Activated naive CD8-positive, alpha-beta T cell (primary cell): ENCODE measurements around the gene TAOK3.
A peak's percentile ranks its signal among the peaks of the same experiment; 100 is the strongest.

Experiments
- H3K27ac Mint-ChIP-seq: one replicate; pipeline ENCODE4 v1.8.0; 2021; ENCODE audit warnings: mixed read lengths
- H3K27me3 Mint-ChIP-seq: one replicate; pipeline ENCODE4 v1.8.0; 2021; ENCODE audit warnings: mixed read lengths
- H3K36me3 Mint-ChIP-seq: one replicate; pipeline ENCODE4 v1.8.0; 2021; ENCODE audit warnings: mixed read lengths
- H3K4me1 Mint-ChIP-seq: one replicate; pipeline ENCODE4 v1.8.0; 2021; ENCODE audit warnings: low read depth, mixed read lengths
- H3K4me3 Mint-ChIP-seq: one replicate; pipeline ENCODE4 v1.8.0; 2021; ENCODE audit warnings: mild to moderate bottlenecking, mixed read lengths
- H3K9me3 Mint-ChIP-seq: one replicate; pipeline ENCODE4 v1.8.0; 2021; ENCODE audit warnings: low read depth, mixed read lengths

TAOK3 gene

DNA sequence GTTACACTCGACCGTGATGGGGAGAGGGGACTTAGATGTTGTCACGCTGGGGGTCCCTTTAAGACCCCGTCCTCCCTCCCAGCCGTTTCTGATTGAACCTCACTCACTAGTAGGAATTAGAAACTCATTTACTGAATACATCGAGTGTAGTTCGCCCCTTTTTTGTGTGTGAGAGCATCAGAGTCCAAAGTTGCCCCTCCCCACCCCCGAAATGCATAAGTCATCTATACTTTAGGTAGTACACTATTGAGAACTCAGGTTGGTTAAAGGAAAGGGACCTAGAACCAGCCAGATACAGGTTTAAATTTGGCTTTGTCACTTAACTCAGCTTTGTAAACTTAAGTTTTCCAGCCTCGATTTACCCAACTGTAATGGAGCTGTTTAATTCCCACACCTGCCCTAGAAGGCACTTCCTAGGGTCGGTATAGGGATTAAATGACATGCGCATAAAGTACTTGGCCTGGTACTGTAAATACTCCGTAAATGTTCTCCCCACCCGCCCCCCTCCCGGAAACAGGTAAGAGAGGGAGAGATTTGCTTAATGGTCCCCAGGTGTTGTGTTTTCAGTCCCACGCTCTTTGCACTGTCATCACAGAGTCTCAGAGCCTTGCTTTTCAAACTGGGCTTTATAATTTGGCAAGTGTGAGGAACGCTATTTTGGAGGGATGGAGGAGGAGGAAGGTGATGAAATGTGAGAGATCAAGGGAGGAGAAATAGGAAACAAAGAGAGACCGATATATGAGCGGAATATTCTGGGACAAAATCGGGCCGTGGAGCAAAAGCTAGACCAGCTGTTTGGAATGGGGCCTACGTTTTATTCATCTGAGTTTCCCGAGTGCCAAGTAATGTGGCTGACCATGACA is 4.5 kb upstream of the TAOK3 start:
- Mint-ChIP-seq H3K4me3 (peak overlapping the region; percentile 95), H3K4me1 (peaks cover 38% of the 10 kb centered on the region), H3K36me3 (peaks cover 2% of the 10 kb centered on the region), H3K9me3 (no peaks in the 10 kb centered on the region), H3K27ac (peak overlapping the region; percentile 96), H3K27me3 (no peaks in the 10 kb centered on the region)

GRCh38 chr12:118376089-118377020 is 3.6 kb upstream of the TAOK3 start, which contains the start of gene SUDS3:
Gene SUDS3, plus strand, starts transcription at chr12:118376555. Its CDS starts 137 bp downstream, at chr12:118376692.
- H3K27me3 Mint-ChIP-seq = no peaks in the 10 kb centered on the region

GRCh38 chr12:118375348-118375747 is 2.6 kb upstream of the TAOK3 start:
- no peaks in the 10 kb centered on the region for H3K9me3 Mint-ChIP-seq
- H3K4me1 Mint-ChIP-seq = peaks cover 49% of the 10 kb centered on the region
- H3K36me3 Mint-ChIP-seq = no peaks in the 10 kb centered on the region
- H3K27ac Mint-ChIP-seq = no peak overlapping the region
- H3K4me3 Mint-ChIP-seq = peak overlapping the region; percentile 94
- no peaks in the 10 kb centered on the region for H3K27me3 Mint-ChIP-seq

More at GRCh38 chr12:118376089-118377020, 3.6 kb upstream of the TAOK3 start, which contains the start of gene SUDS3:
- Mint-ChIP-seq H3K4me1 (peaks cover 39% of the 10 kb centered on the region), H3K36me3 (no peaks in the 10 kb centered on the region), H3K27ac (peak within 1 kb of the TSS; percentile 98), H3K9me3 (no peaks in the 10 kb centered on the region), H3K4me3 (peak within 1 kb of the TSS; percentile 95)

DNA sequence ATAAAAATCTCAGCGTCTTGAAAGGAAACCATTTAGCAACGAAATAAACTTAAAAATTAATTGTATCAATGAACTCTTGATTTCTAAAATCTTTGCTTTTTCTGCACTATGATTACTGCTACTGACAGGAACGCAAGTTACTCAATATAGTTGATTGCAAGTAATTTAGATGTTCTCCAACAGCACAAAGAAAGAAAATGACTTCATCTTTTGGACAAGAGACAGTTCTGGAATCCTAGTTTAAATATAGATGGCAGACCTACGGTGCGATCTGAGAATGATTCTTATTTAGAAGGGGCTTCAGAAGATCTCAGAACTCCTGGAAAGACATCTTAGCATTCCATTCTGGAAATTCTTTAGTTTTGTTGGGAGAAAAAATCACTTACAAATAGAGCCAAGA is 2.2 kb upstream of the TAOK3 start:
- Mint-ChIP-seq H3K27ac (no peak overlapping the region), H3K9me3 (no peaks in the 10 kb centered on the region), H3K36me3 (no peaks in the 10 kb centered on the region), H3K4me1 (peaks cover 50% of the 10 kb centered on the region), H3K27me3 (no peaks in the 10 kb centered on the region), H3K4me3 (peak overlapping the region; percentile 58)

- Mint-ChIP-seq H3K9me3 (no peaks in the 10 kb centered on the region), H3K27ac (no peak overlapping the region), H3K4me3 (peak overlapping the region; percentile 93), H3K4me1 (peaks cover 51% of the 10 kb centered on the region), H3K27me3 (no peaks in the 10 kb centered on the region), H3K36me3 (no peaks in the 10 kb centered on the region)
Observed at GRCh38 chr12:118374126-118374725, 1.5 kb upstream of the TAOK3 start.

- H3K4me3 Mint-ChIP-seq = peak overlapping the region; percentile 93
- no peaks in the 10 kb centered on the region for H3K27me3 Mint-ChIP-seq
- no peaks in the 10 kb centered on the region for H3K36me3 Mint-ChIP-seq
- H3K9me3 Mint-ChIP-seq = no peaks in the 10 kb centered on the region
- H3K27ac Mint-ChIP-seq = peak overlapping the region; percentile 91
- H3K4me1 Mint-ChIP-seq = peaks cover 52% of the 10 kb centered on the region
Observed at GRCh38 chr12:118373616-118374015, 909 bp upstream of the TAOK3 start.

GRCh38 chr12:118371321-118372282 is 1.1 kb downstream of the TAOK3 start:
- Mint-ChIP-seq H3K27ac (no peak overlapping the region), H3K4me1 (peaks cover 42% of the 10 kb centered on the region), H3K36me3 (no peaks in the 10 kb centered on the region), H3K27me3 (no peaks in the 10 kb centered on the region), H3K9me3 (no peaks in the 10 kb centered on the region), H3K4me3 (peak overlapping the region; percentile 93)

- no peaks in the 10 kb centered on the region for H3K36me3 Mint-ChIP-seq
- no peak overlapping the region for H3K27ac Mint-ChIP-seq
- no peaks in the 10 kb centered on the region for H3K9me3 Mint-ChIP-seq
- H3K4me3 Mint-ChIP-seq = peak overlapping the region; percentile 93
- H3K4me1 Mint-ChIP-seq = peaks cover 37% of the 10 kb centered on the region
- no peaks in the 10 kb centered on the region for H3K27me3 Mint-ChIP-seq
Observed at GRCh38 chr12:118370601-118371000, 2.1 kb downstream of the TAOK3 start.

DNA sequence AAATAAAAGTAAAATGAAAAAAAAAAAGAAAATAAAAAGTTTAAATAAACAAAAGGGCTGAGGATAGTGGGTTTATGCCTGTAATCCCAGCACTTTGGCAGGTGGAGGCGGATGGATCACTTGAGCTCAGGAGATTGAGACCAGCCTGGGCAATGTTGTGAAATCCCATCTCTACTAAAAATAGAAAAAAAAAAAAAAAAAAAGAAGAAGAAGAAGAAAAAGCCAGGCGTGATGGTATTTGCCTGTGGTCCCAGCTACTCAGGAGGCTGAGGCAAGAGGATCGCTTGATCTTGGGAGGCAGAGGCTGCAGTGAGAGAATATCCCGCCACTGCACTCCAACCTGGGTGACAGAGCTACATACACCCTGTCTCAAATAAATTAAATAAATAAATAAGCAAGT is 3.9 kb downstream of the TAOK3 start:
- Mint-ChIP-seq H3K4me3 (no peak overlapping the region), H3K4me1 (peaks cover 23% of the 10 kb centered on the region), H3K27me3 (no peaks in the 10 kb centered on the region), H3K9me3 (no peaks in the 10 kb centered on the region), H3K27ac (no peak overlapping the region), H3K36me3 (no peaks in the 10 kb centered on the region)

GRCh38 chr12:118361889-118362288 is 10.8 kb downstream of the TAOK3 start:
- no peaks in the 10 kb centered on the region for H3K9me3 Mint-ChIP-seq
- no peaks in the 10 kb centered on the region for H3K27me3 Mint-ChIP-seq
- H3K4me1 Mint-ChIP-seq = peaks cover 27% of the 10 kb centered on the region
- peaks cover 3% of the 10 kb centered on the region for H3K36me3 Mint-ChIP-seq
- H3K4me3 Mint-ChIP-seq = no peak overlapping the region
- no peak overlapping the region for H3K27ac Mint-ChIP-seq

DNA sequence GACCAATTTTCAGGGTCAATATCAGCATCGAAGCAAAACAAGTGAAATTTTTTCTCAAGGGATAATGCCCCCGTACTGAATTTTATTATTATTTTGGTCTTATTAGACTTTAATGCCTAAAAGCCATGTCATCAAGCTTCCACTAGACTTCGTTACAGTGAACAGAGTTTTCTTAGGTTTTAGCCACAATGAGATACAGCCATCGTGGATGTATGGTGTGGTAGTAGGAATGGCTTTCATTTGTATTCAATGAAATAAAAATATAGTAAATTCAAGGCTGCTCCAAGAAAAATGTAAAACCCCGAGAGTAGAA is 11.7 kb downstream of the TAOK3 start:
- Mint-ChIP-seq H3K27ac (no peak overlapping the region), H3K27me3 (no peaks in the 10 kb centered on the region), H3K36me3 (peaks cover 3% of the 10 kb centered on the region), H3K4me1 (peaks cover 33% of the 10 kb centered on the region), H3K4me3 (no peak overlapping the region), H3K9me3 (no peaks in the 10 kb centered on the region)

- Mint-ChIP-seq H3K4me1 (peaks cover 48% of the 10 kb centered on the region), H3K27ac (peak overlapping the region; percentile 96), H3K36me3 (peaks cover 11% of the 10 kb centered on the region)
Observed at GRCh38 chr12:118359541-118359915, 13.2 kb downstream of the TAOK3 start.

GRCh38 chr12:118358612-118359540 is 13.8 kb downstream of the TAOK3 start:
- H3K4me3 Mint-ChIP-seq = peak overlapping the region; percentile 99
- H3K27me3 Mint-ChIP-seq = no peaks in the 10 kb centered on the region
- H3K36me3 Mint-ChIP-seq = peaks cover 16% of the 10 kb centered on the region
- H3K4me1 Mint-ChIP-seq = peaks cover 54% of the 10 kb centered on the region
- H3K9me3 Mint-ChIP-seq = no peaks in the 10 kb centered on the region
- H3K27ac Mint-ChIP-seq = peak overlapping the region; percentile 96

More at GRCh38 chr12:118359541-118359915, 13.2 kb downstream of the TAOK3 start:
- Mint-ChIP-seq H3K4me3 (peak overlapping the region; percentile 99), H3K9me3 (no peaks in the 10 kb centered on the region), H3K27me3 (no peaks in the 10 kb centered on the region)
